HG02623 (cell line): ENCODE data around the gene SERP2.

Source experiments
- ATAC-seq: cut with Tn5 transposase; IDR thresholded peaks from one replicate; pipeline ENCODE4 v1.9.1; 2021; ENCODE audit warnings: moderate library complexity; ENCODE audit not compliant: unreplicated experiment

The SERP2 gene

GRCh38 chr13:44386913-44387556 lies 13.4 kb downstream of the SERP2 start:
- ATAC-seq, result no peak

GRCh38 chr13:44388427-44389059 lies 14.9 kb downstream of the SERP2 start:
- no peak for ATAC-seq

- ATAC-seq, result no peak
These were observed 15.5 kb downstream of the SERP2 start for GRCh38 chr13:44389060-44389666.

GRCh38 chr13:44389876-44390275 lies 16.3 kb downstream of the SERP2 start:
- ATAC-seq, result no peak

- ATAC-seq, result no peak
These were observed 19.8 kb downstream of the SERP2 start for GRCh38 chr13:44393391-44393790.

GRCh38 chr13:44394658-44395057 lies 21.0 kb downstream of the SERP2 start:
- ATAC-seq, result no peak

GRCh38 chr13:44395976-44396694 lies 22.5 kb downstream of the SERP2 start:
- ATAC-seq, result no peak

- ATAC-seq, result no peak
These were observed 23.3 kb downstream of the SERP2 start for GRCh38 chr13:44396701-44397580.

GRCh38 chr13:44397766-44398223 lies 24.2 kb downstream of the SERP2 start:
- ATAC-seq, result no peak

- ATAC-seq, result no peak
These were observed 25.0 kb downstream of the SERP2 start for GRCh38 chr13:44398606-44399005.

- ATAC-seq, result no peak
These were observed 25.4 kb downstream of the SERP2 start for GRCh38 chr13:44399074-44399473.

- no peak for ATAC-seq
These were observed 27.1 kb downstream of the SERP2 start for GRCh38 chr13:44400736-44401135.

- no peak for ATAC-seq
These were observed 28.0 kb downstream of the SERP2 start for GRCh38 chr13:44401577-44401976.

GRCh38 chr13:44402899-44403445 lies 29.3 kb downstream of the SERP2 start:
- ATAC-seq, result no peak

- ATAC-seq, result no peak
These were observed 29.9 kb downstream of the SERP2 start for GRCh38 chr13:44403461-44404056.

- ATAC-seq, result no peak
These were observed 30.9 kb downstream of the SERP2 start for GRCh38 chr13:44404261-44405132.

- ATAC-seq, result no peak
These were observed 33.0 kb downstream of the SERP2 start for GRCh38 chr13:44406617-44407016.

- no peak for ATAC-seq
These were observed 33.8 kb downstream of the SERP2 start for GRCh38 chr13:44407379-44407778.

GRCh38 chr13:44407891-44408290 lies 34.3 kb downstream of the SERP2 start:
- ATAC-seq, result no peak
